ENCODE data around the gene ELMO1. TPM values are rescaled to one million over a fixed set of nuclear protein-coding genes. Genes with fewer than 3 reads are reported as not detected.

The ELMO1 gene
- polyA plus RNA-seq, 3 donors = 11.0 to 14.4 (median 13.3) TPM

GRCh38 chr7:36905841-36906240 is 542.8 kb downstream of the ELMO1 start:
- no peak for DNase-seq (ENCODE audit: low read depth in 3 of 3, low spot score in 2 of 3)

GRCh38 chr7:36904802-36905201 is 543.9 kb downstream of the ELMO1 start:
- DNase-seq (ENCODE audit: low read depth in 3 of 3, low spot score in 2 of 3) = no peak

- DNase-seq (ENCODE audit: low read depth in 3 of 3, low spot score in 2 of 3) = no peak
Observed at GRCh38 chr7:36904101-36904500, 544.6 kb downstream of the ELMO1 start.

GRCh38 chr7:36900988-36901710 is 547.5 kb downstream of the ELMO1 start:
- DNase-seq (ENCODE audit: low read depth in 3 of 3, low spot score in 2 of 3) = no peak

- no peak for DNase-seq (ENCODE audit: low read depth in 3 of 3, low spot score in 2 of 3)
Observed at GRCh38 chr7:36898186-36898585, 550.5 kb downstream of the ELMO1 start.

- no peak for DNase-seq (ENCODE audit: low read depth in 3 of 3, low spot score in 2 of 3)
Observed at GRCh38 chr7:36896956-36897590, 551.6 kb downstream of the ELMO1 start.

GRCh38 chr7:36896418-36896817 is 552.2 kb downstream of the ELMO1 start:
- DNase-seq (ENCODE audit: low read depth in 3 of 3, low spot score in 2 of 3) = no peak

- DNase-seq (ENCODE audit: low read depth in 3 of 3, low spot score in 2 of 3) = no peak
Observed at GRCh38 chr7:36895192-36895591, 553.5 kb downstream of the ELMO1 start.

GRCh38 chr7:36894190-36894589 is 554.5 kb downstream of the ELMO1 start:
- no peak for DNase-seq (ENCODE audit: low read depth in 3 of 3, low spot score in 2 of 3)

GRCh38 chr7:36889182-36889581 is 559.5 kb downstream of the ELMO1 start:
- no peak for DNase-seq (ENCODE audit: low read depth in 3 of 3, low spot score in 2 of 3)

- DNase-seq (ENCODE audit: low read depth in 3 of 3, low spot score in 2 of 3) = no peak
Observed at GRCh38 chr7:36887969-36888368, 560.7 kb downstream of the ELMO1 start.

- no peak for DNase-seq (ENCODE audit: low read depth in 3 of 3, low spot score in 2 of 3)
Observed at GRCh38 chr7:36887233-36887632, 561.4 kb downstream of the ELMO1 start.

GRCh38 chr7:36884910-36885309 is 563.8 kb downstream of the ELMO1 start:
- no peak for DNase-seq (ENCODE audit: low read depth in 3 of 3, low spot score in 2 of 3)

GRCh38 chr7:36884351-36884750 is 564.3 kb downstream of the ELMO1 start:
- no peak for DNase-seq (ENCODE audit: low read depth in 3 of 3, low spot score in 2 of 3)

GRCh38 chr7:36881233-36881874 is 567.3 kb downstream of the ELMO1 start:
- DNase-seq (ENCODE audit: low read depth in 3 of 3, low spot score in 2 of 3) = no peak

GRCh38 chr7:36880108-36880507 is 568.6 kb downstream of the ELMO1 start:
- no peak for DNase-seq (ENCODE audit: low read depth in 3 of 3, low spot score in 2 of 3)

GRCh38 chr7:36879021-36879420 is 569.6 kb downstream of the ELMO1 start:
- DNase-seq (ENCODE audit: low read depth in 3 of 3, low spot score in 2 of 3) = no peak

- no peak for DNase-seq (ENCODE audit: low read depth in 3 of 3, low spot score in 2 of 3)
Observed at GRCh38 chr7:36878288-36878687, 570.4 kb downstream of the ELMO1 start.

GRCh38 chr7:36875794-36876193 is 572.9 kb downstream of the ELMO1 start:
- no peak for DNase-seq (ENCODE audit: low read depth in 3 of 3, low spot score in 2 of 3)

GRCh38 chr7:36874041-36874440 is 574.6 kb downstream of the ELMO1 start:
- no peak for DNase-seq (ENCODE audit: low read depth in 3 of 3, low spot score in 2 of 3)

GRCh38 chr7:36871863-36872262 is 576.8 kb downstream of the ELMO1 start:
- no peak for DNase-seq (ENCODE audit: low read depth in 3 of 3, low spot score in 2 of 3)

GRCh38 chr7:36871355-36871738 is 577.3 kb downstream of the ELMO1 start:
- DNase-seq (ENCODE audit: low read depth in 3 of 3, low spot score in 2 of 3) = no peak

All from right renal cortex interstitium (tissue), 3 donors.